ENCODE results near the gene GABARAP.

DNA sequence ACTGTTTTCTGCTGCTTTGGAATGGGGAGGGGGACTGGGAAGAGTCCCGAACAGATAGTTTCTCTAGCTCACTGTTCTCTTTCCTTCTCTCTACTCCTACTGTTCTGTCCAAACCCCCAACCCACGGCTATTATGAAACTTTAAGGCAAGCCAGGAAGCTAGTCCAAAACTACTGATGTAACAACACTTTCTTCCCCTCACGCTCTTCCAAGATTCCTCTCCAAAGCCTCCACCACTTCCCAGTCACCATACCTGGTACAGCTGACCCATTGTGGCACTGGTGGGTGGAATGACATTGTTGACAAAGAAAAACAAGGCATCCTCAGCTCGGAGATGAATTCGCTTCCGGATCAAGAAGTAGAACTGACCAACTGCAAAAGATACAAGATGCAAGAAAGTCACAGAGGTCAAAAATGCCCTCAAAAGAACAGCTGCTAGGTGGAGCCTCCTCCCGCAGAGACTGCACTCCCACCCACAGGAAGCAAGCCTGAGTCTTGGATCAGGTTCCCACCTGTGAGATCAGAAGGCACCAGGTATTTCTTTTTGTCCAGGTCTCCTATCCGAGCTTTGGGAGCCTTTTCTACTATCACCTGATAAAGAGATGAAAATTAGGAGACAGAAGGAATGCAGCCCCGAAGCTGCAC lies 1.0 kb downstream of the GABARAP start:
- no peak for TF ChIP-seq POLR2A (IDR thresholded peaks at IDR 0.05)
- TF ChIP-seq, protein P1, sequence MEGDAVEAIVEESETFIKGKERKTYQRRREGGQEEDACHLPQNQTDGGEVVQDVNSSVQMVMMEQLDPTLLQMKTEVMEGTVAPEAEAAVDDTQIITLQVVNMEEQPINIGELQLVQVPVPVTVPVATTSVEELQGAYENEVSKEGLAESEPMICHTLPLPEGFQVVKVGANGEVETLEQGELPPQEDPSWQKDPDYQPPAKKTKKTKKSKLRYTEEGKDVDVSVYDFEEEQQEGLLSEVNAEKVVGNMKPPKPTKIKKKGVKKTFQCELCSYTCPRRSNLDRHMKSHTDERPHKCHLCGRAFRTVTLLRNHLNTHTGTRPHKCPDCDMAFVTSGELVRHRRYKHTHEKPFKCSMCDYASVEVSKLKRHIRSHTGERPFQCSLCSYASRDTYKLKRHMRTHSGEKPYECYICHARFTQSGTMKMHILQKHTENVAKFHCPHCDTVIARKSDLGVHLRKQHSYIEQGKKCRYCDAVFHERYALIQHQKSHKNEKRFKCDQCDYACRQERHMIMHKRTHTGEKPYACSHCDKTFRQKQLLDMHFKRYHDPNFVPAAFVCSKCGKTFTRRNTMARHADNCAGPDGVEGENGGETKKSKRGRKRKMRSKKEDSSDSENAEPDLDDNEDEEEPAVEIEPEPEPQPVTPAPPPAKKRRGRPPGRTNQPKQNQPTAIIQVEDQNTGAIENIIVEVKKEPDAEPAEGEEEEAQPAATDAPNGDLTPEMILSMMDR (IDR thresholded peaks at IDR 0.05), result no peak
- no peak for TF ChIP-seq EP300 (IDR thresholded peaks at IDR 0.05)
